GM12878 (cell line): ENCODE results near the gene LYPLA2. TPM values are rescaled to one million over a fixed set of nuclear protein-coding genes. Genes with fewer than 3 reads are reported as not detected.

Experiments used
- ATAC-seq: fragments of 200-7000 bp; cut with Tn5 transposase; 3 replicates; pipeline ENCODE4 v1.9.1; 2020; ENCODE audit warnings: mild to moderate bottlenecking, moderate library complexity
- BruUV-seq: library from RNA; stranded (reverse); fragments of 400-500 nt; replicated peaks from 2 replicates; lab custom pipeline; 2021; lab: Mats Ljungman, UMichigan
- CTCF ChIA-PET: fragments of 300-600 bp; sonication (Branson Sonifier 250); formaldehyde crosslinking; extraction: SDS; loops from one replicate; lab custom pipeline; 2021; ENCODE audit warnings: inconsistent platforms; lab: Yijun Ruan, JAX
- POLR2A ChIA-PET: fragments of 350-600 bp; formaldehyde crosslinking; extraction: SDS; loops from one replicate; lab custom pipeline; 2021; ENCODE audit warnings: inconsistent platforms; lab: Charles Lee
- RAD21 ChIA-PET: fragments of 300-600 bp; sonication (Branson Sonifier 250); formaldehyde crosslinking; loops from one replicate; lab custom pipeline; 2023; ENCODE audit warnings: antibody characterized with exemption; ENCODE audit not compliant: unreplicated experiment; lab: Charles Lee
- SMC1A ChIA-PET: fragments of 300-600 bp; sonication (Branson Sonifier 250); formaldehyde crosslinking; loops from one replicate; lab custom pipeline; 2023; ENCODE audit not compliant: unreplicated experiment, uncharacterized antibody; lab: Charles Lee
- DNase-seq: peaks from one replicate; pipeline ENCODE4 v3.0.0-alpha.2; 2011; ENCODE audit warnings: low read depth, low spot score
- FAIRE-seq: peaks from 3 replicates; lab custom pipeline; 2011; peaks lifted over from hg19 to GRCh38; lab: Jason Lieb, UNC
- H2AFZ ChIP-seq: 2 replicates; pipeline ENCODE4 v1.6.0; 2011; ENCODE audit warnings: low read depth, low read length, control low read depth; ENCODE audit not compliant: control insufficient read depth
- H3K27ac ChIP-seq: 2 replicates; pipeline ENCODE4 v1.5.1; 2011; ENCODE audit warnings: control low read depth; ENCODE audit not compliant: control insufficient read depth, insufficient read depth
- H3K27me3 ChIP-seq, 2 experiments: replicated peaks in 1 of 2; 2 replicates each; pipeline versions ENCODE4 v1.6.0 to v1.6.1; 2011; ENCODE audit warnings: low read length in 1 of 2; ENCODE audit not compliant: control insufficient read depth in 2 of 2, insufficient read depth in 2 of 2
- H3K36me3 ChIP-seq, 2 experiments: 2 replicates each; pipeline ENCODE4 v1.5.1; 2011; ENCODE audit warnings: low read length in 1 of 2; ENCODE audit not compliant: control insufficient read depth in 2 of 2, insufficient read depth in 2 of 2
- H3K4me1 ChIP-seq: 2 replicates; pipeline ENCODE4 v1.6.1; 2011; ENCODE audit warnings: mild to moderate bottlenecking, low read length, moderate library complexity, mixed read lengths; ENCODE audit not compliant: control insufficient read depth, insufficient read depth
- H3K4me2 ChIP-seq: 2 replicates; pipeline ENCODE4 v1.6.0; 2011; ENCODE audit warnings: control low read depth; ENCODE audit not compliant: control insufficient read depth, insufficient read depth
- H3K4me3 ChIP-seq: fragments of 200-600 bp; sonication (generic); 2 replicates; pipeline ENCODE4 v1.5.1; 2016
- H3K79me2 ChIP-seq: 2 replicates; pipeline ENCODE4 v1.6.0; 2011; ENCODE audit warnings: low read length; ENCODE audit not compliant: control insufficient read depth, insufficient read depth
- H3K9ac ChIP-seq: 2 replicates; pipeline ENCODE4 v1.8.0; 2011; ENCODE audit warnings: low read length, control low read depth, mixed read lengths; ENCODE audit not compliant: control insufficient read depth, insufficient read depth
- H3K9me3 ChIP-seq: replicated peaks from 3 replicates; pipeline ENCODE4 v1.5.1; 2011; ENCODE audit warnings: mild to moderate bottlenecking, low read length; ENCODE audit not compliant: control insufficient read depth, insufficient read depth
- H4K20me1 ChIP-seq: 2 replicates; pipeline ENCODE4 v1.6.0; 2011; ENCODE audit not compliant: control insufficient read depth, insufficient read depth
- ATF7 ChIP-seq: fragments of 450-650 bp; IDR thresholded peaks from 2 replicates; pipeline ENCODE4 v1.6.1; 2016; ENCODE audit warnings: low read depth, mild to moderate bottlenecking
- BMI1 ChIP-seq: fragments of 450-650 bp; IDR thresholded peaks from 2 replicates; pipeline ENCODE4 v1.6.1; 2016; ENCODE audit warnings: mild to moderate bottlenecking, moderate library complexity, borderline replicate concordance
- CBFB ChIP-seq: IDR thresholded peaks from 2 replicates; pipeline ENCODE4 v1.6.1; 2016; ENCODE audit warnings: antibody characterized with exemption, low read depth
- CHD1 ChIP-seq: IDR thresholded peaks from 2 replicates; pipeline ENCODE4 v1.6.1; 2012; ENCODE audit warnings: low read depth, low read length, improper control_type of control experiment
- LARP7 ChIP-seq: fragments of 450-650 bp; IDR thresholded peaks from 2 replicates; pipeline ENCODE4 v1.6.1; 2017; ENCODE audit warnings: mild to moderate bottlenecking
- RBBP5 ChIP-seq: fragments of 200-600 bp; sonication (generic); conservative IDR thresholded peaks from 2 replicates; pipeline ENCODE4 v1.6.1; 2016
- ZNF217 ChIP-seq: fragments of 450-650 bp; IDR thresholded peaks from 2 replicates; pipeline ENCODE4 v1.6.1; 2017; ENCODE audit warnings: antibody characterized with exemption, mild to moderate bottlenecking
- ZNF274 ChIP-seq: IDR thresholded peaks from one replicate; pipeline ENCODE4 v1.8.0; 2011; ENCODE audit not compliant: insufficient read length, insufficient read depth
- ZNF622 ChIP-seq: fragments of 450-650 bp; IDR thresholded peaks from 2 replicates; pipeline ENCODE4 v1.6.1; 2017; ENCODE audit warnings: mild to moderate bottlenecking, inconsistent platforms
- WGBS: methylation state at CpG from one replicate; pipeline ENCODE4 v1.1.6; 2016; ENCODE audit warnings: low lambda C conversion rate; ENCODE audit not compliant: insufficient replicate concordance, insufficient coverage; ENCODE audit errors: missing lambda C conversion rate; 5-methylcytosine and 5-hydroxymethylcytosine counted together
- in situ Hi-C: fragments of 300-500 bp; cut with MboI; formaldehyde crosslinking; loops from 9 replicates; pipeline ENCODE4 v1.14.3; 2018; ENCODE audit warnings: mixed read lengths
- intact Hi-C: fragments of 100-400 bp; cut with micrococcal nuclease; formaldehyde crosslinking; loops from one replicate; pipeline ENCODE4 v1.14.2; 2022; ENCODE audit not compliant: unreplicated experiment
- polyA plus RNA-seq, 11 experiments: library from polyadenylated mRNA; depleted of rRNA in 4 of 11; unstranded in 6 of 11; stranded (reverse) in 5 of 11; fragments of >200 nt; fragmentation: Nextera tagmentation in 4 of 11; fragmentation: Illumina TruSeq in 1 of 11; extraction: Ambion mirVana in 4 of 11; extraction: Trizol in 1 of 11; gene quantifications; 1 replicate in 1 of 11; 2 replicates in 10 of 11; pipeline versions ENCODE4 v1.2.1 to v1.2.3, GENCODE V29; 2011 to 2016; ENCODE audit warnings: inconsistent platforms in 2 of 11, missing spikeins in 2 of 11, low read depth in 1 of 11
- total RNA-seq, 4 experiments: library from RNA; depleted of rRNA in 3 of 4; stranded (reverse); fragments of >200 nt in 3 of 4; fragmentation: Illumina TruSeq in 1 of 4; extraction: Trizol in 1 of 4; gene quantifications; 2 replicates each; pipeline versions ENCODE4 v1.2.1 to v1.2.3, GENCODE V29; 2013 to 2021
- TF ChIP-seq, protein P1 (sequence below): fragments of 450-650 bp; IDR thresholded peaks from 2 replicates; pipeline ENCODE4 v1.6.1; 2017; ENCODE audit warnings: mild to moderate bottlenecking, low read depth, inconsistent platforms; ENCODE audit not compliant: poor library complexity, severe bottlenecking
- TF ChIP-seq, protein P2 (sequence below): IDR thresholded peaks from 2 replicates; pipeline ENCODE4 v1.6.1; 2011; ENCODE audit warnings: low read depth, low read length, improper control_type of control experiment, borderline replicate concordance
- TF ChIP-seq, protein P3 (sequence below): IDR thresholded peaks from 2 replicates; pipeline ENCODE4 v1.6.1; 2012; ENCODE audit warnings: low read depth, low read length, improper control_type of control experiment
- TF ChIP-seq, protein P4 (sequence below): fragments of 450-650 bp; formaldehyde crosslinking; IDR thresholded peaks from 2 replicates; pipeline ENCODE4 v1.4.0; 2022; ENCODE audit warnings: mild to moderate bottlenecking, moderate library complexity

LYPLA2 gene
- total and polyA plus RNA-seq, 10 of the 15 experiments (the other 5 are each of a cell fraction or from before 2014, with no cell fraction given) = 2.7 to 129 (median 62.3) TPM

DNA sequence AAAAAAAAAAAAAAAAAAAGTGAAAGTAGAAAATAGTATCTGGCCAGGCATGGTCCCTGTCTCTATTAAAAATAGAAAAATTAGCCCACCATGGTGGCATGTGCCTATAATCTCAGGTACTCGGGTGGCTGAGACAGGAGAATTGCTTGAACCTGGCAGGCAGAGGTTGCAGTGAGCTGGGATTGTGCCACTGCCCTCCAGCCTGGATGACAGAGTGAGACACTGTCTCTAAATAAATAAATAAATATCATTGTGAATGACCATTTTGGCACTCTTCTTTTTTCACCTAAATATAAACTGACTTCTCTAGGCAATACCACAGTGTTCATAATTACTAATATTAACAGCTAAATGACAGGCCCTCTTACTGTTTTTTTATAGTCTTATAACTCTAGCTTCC, 33.1 kb upstream of the LYPLA2 start (continued):
- TF ChIP-seq, protein P1, sequence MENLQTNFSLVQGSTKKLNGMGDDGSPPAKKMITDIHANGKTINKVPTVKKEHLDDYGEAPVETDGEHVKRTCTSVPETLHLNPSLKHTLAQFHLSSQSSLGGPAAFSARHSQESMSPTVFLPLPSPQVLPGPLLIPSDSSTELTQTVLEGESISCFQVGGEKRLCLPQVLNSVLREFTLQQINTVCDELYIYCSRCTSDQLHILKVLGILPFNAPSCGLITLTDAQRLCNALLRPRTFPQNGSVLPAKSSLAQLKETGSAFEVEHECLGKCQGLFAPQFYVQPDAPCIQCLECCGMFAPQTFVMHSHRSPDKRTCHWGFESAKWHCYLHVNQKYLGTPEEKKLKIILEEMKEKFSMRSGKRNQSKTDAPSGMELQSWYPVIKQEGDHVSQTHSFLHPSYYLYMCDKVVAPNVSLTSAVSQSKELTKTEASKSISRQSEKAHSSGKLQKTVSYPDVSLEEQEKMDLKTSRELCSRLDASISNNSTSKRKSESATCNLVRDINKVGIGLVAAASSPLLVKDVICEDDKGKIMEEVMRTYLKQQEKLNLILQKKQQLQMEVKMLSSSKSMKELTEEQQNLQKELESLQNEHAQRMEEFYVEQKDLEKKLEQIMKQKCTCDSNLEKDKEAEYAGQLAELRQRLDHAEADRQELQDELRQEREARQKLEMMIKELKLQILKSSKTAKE = no peak
- TF ChIP-seq, protein P2, sequence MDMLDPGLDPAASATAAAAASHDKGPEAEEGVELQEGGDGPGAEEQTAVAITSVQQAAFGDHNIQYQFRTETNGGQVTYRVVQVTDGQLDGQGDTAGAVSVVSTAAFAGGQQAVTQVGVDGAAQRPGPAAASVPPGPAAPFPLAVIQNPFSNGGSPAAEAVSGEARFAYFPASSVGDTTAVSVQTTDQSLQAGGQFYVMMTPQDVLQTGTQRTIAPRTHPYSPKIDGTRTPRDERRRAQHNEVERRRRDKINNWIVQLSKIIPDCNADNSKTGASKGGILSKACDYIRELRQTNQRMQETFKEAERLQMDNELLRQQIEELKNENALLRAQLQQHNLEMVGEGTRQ = no peak
- TF ChIP-seq CBFB (no peak), ZNF274 (no peak), ATF7 (no peak)
- TF ChIP-seq, protein P3, sequence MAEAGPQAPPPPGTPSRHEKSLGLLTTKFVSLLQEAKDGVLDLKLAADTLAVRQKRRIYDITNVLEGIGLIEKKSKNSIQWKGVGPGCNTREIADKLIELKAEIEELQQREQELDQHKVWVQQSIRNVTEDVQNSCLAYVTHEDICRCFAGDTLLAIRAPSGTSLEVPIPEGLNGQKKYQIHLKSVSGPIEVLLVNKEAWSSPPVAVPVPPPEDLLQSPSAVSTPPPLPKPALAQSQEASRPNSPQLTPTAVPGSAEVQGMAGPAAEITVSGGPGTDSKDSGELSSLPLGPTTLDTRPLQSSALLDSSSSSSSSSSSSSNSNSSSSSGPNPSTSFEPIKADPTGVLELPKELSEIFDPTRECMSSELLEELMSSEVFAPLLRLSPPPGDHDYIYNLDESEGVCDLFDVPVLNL = no peak

DNA sequence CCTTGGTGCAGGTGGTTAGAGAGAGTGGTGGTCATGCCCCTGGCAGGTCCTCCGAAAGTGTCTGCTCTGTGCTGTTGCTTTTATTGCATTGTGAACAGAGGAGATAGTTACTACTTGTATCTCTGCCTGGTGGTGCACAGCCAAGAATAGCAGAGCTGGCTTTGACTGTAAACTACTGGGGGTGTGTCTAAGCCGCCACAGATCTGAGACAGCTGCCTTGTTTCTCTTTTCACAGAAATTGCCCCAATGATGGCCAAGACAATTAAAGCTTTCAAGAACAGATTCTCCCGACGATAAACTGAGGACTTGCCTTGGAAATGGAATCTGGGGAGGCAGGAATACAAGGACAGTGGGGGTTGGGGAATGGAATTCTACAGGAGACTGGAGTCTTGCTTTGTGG, 31.7 kb upstream of the LYPLA2 start:
- H3K36me3 ChIP-seq = peaks cover 33 to 47% of the 10 kb centered on the region in 2 experiments
- 97% methylated on average over 4 of the region's 4 CpGs for WGBS
- H3K9ac ChIP-seq = no peak overlapping the region
- no TSS peak for BruUV-seq
- H3K4me3 ChIP-seq = no peak overlapping the region
- ChIA-PET SMC1A (no interaction called here), POLR2A (interaction anchor here (0.6 kb wide), 1 partner anchor 38 kb away, joined by 5 read pairs; no protein-coding TSS in a partner anchor), RAD21 (no interaction called here), CTCF (interaction anchor here (1.1 kb wide), 1 partner anchor 12 kb away, joined by 3 read pairs; no protein-coding TSS in a partner anchor)
- peaks cover 2% of the 10 kb centered on the region; the same call in 1 of the 2 replicates for H4K20me1 ChIP-seq
- H2AFZ ChIP-seq = no peak overlapping the region
- FAIRE-seq (no peak), DNase-seq (no peak), ATAC-seq (no peak)
- TF ChIP-seq ZNF217 (no peak), ZNF622 (no peak), CHD1 (no peak), RBBP5 (no peak), BMI1 (no peak), LARP7 (no peak)
- TF ChIP-seq, protein P4, sequence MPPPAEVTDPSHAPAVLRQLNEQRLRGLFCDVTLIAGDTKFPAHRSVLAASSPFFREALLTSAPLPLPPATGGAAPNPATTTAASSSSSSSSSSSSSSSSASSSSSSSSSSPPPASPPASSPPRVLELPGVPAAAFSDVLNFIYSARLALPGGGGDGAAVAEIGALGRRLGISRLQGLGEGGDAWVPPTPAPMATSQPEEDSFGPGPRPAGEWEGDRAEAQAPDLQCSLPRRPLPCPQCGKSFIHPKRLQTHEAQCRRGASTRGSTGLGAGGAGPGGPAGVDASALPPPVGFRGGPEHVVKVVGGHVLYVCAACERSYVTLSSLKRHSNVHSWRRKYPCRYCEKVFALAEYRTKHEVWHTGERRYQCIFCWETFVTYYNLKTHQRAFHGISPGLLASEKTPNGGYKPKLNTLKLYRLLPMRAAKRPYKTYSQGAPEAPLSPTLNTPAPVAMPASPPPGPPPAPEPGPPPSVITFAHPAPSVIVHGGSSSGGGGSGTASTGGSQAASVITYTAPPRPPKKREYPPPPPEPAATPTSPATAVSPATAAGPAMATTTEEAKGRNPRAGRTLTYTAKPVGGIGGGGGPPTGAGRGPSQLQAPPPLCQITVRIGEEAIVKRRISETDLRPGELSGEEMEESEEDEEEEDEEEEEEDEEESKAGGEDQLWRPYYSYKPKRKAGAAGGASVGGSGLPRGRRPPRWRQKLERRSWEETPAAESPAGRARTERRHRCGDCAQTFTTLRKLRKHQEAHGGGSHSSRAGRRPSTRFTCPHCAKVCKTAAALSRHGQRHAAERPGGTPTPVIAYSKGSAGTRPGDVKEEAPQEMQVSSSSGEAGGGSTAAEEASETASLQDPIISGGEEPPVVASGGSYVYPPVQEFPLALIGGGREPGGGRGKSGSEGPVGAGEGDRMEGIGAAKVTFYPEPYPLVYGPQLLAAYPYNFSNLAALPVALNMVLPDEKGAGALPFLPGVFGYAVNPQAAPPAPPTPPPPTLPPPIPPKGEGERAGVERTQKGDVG = no peak
- no peaks in the 10 kb centered on the region for H3K79me2 ChIP-seq
- H3K9me3 ChIP-seq = no peaks in the 10 kb centered on the region
- no peak overlapping the region for H3K4me2 ChIP-seq
- H3K27me3 ChIP-seq = no peaks in the 10 kb centered on the region
- no peaks in the 10 kb centered on the region for H3K4me1 ChIP-seq
- in situ Hi-C loops (no loop called here), intact Hi-C loops (no loop called here)
- H3K27ac ChIP-seq = no peak overlapping the region
